Measurements from ENCODE around the gene CALN1.

The CALN1 gene

GRCh38 chr7:71780282-71780681 is 631.9 kb downstream of the CALN1 start:
- no peak overlapping the region for H3K27ac ChIP-seq (ENCODE audit: low read length, poor library complexity, severe bottlenecking)

DNA sequence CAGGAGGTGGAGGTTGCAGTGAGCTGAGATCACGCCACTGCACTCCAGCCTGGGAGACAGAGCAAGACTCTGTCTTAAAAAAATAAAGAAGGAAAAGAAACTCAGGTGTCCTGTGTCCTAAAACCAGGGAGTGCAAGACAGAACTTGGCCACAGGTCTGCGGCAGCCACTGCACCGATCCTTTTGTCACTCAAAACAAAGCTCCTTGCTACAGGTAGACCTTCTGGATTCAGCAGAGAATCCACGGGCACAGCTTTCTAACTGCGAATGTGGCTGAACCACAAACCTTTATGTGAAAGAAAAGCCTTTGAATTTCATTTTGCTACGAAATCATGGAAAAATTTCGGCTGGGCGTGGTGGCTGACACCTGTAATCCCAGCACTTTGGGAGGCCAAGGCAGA is 634.9 kb downstream of the CALN1 start:
- Histone ChIP-seq H3K9ac (ENCODE audit: low read length) (no peak overlapping the region), H2BK120ac (ENCODE audit: low read depth, low read length) (no peak overlapping the region), H2BK5ac (ENCODE audit: low read depth, low read length, poor library complexity, severe bottlenecking) (no peak overlapping the region), H3K4me3 (ENCODE audit: insufficient read depth in 1 of 2, low read depth in 1 of 2, low read length in 2 of 2) (no peak overlapping the region), H4K91ac (ENCODE audit: low read length) (no peak overlapping the region), H3K27me3 (ENCODE audit: control insufficient read depth in 1 of 2, insufficient read depth in 1 of 2, low read length in 2 of 2) (peaks cover 0 to 9% of the 10 kb centered on the region in 2 experiments), H3K23ac (ENCODE audit: low read length in 2 of 2) (no peak overlapping the region), H2AK5ac (ENCODE audit: low read length, severe bottlenecking) (no peak overlapping the region), H3K14ac (ENCODE audit: low read length in 2 of 2) (no peak overlapping the region), H3K18ac (ENCODE audit: low read depth in 1 of 2, low read length in 2 of 2) (no peak overlapping the region), H3K27ac (ENCODE audit: low read length, poor library complexity, severe bottlenecking) (no peak overlapping the region), H2BK15ac (ENCODE audit: low read depth, poor library complexity, severe bottlenecking) (no peak overlapping the region), H4K8ac (ENCODE audit: low read length) (no peak overlapping the region), H3K4me2 (ENCODE audit: low read length, poor library complexity, severe bottlenecking) (no peak overlapping the region), H3K79me1 (replicated peaks; ENCODE audit: low read length, poor library complexity, severe bottlenecking) (no peaks in the 10 kb centered on the region), H3K4ac (ENCODE audit: low read depth in 1 of 2, low read length in 2 of 2) (no peak overlapping the region), H2BK12ac (ENCODE audit: low read length in 2 of 2) (no peak overlapping the region), H2AFZ (ENCODE audit: low read depth, low read length) (no peak overlapping the region), H3K4me1 (ENCODE audit: control insufficient read depth, insufficient read depth, low read depth, low read length) (no peaks in the 10 kb centered on the region), H3K9me3 (ENCODE audit: control insufficient read depth, low read length) (no peaks in the 10 kb centered on the region), H3K36me3 (ENCODE audit: control insufficient read depth in 1 of 2, insufficient read depth in 2 of 2, low read depth in 1 of 2, low read length in 2 of 2) (no peaks in the 10 kb centered on the region)
- 78% methylated on average over 8 of the region's 8 CpGs for WGBS
- no peak for DNase-seq

More at GRCh38 chr7:71780282-71780681, 631.9 kb downstream of the CALN1 start:
- Histone ChIP-seq H2AK5ac (ENCODE audit: low read length, severe bottlenecking) (no peak overlapping the region), H3K4me1 (ENCODE audit: control insufficient read depth, insufficient read depth, low read depth, low read length) (no peaks in the 10 kb centered on the region), H2BK5ac (ENCODE audit: low read depth, low read length, poor library complexity, severe bottlenecking) (no peak overlapping the region), H2BK120ac (ENCODE audit: low read depth, low read length) (no peak overlapping the region), H2BK15ac (ENCODE audit: low read depth, poor library complexity, severe bottlenecking) (no peak overlapping the region), H3K9ac (ENCODE audit: low read length) (no peak overlapping the region), H2BK12ac (ENCODE audit: low read length in 2 of 2) (no peak overlapping the region), H3K4me3 (ENCODE audit: insufficient read depth in 1 of 2, low read depth in 1 of 2, low read length in 2 of 2) (no peak overlapping the region), H4K91ac (ENCODE audit: low read length) (no peak overlapping the region), H2AFZ (ENCODE audit: low read depth, low read length) (no peak overlapping the region), H3K18ac (ENCODE audit: low read depth in 1 of 2, low read length in 2 of 2) (no peak overlapping the region), H3K14ac (ENCODE audit: low read length in 2 of 2) (no peak overlapping the region), H3K27me3 (ENCODE audit: control insufficient read depth in 1 of 2, insufficient read depth in 1 of 2, low read length in 2 of 2) (no peaks in the 10 kb centered on the region), H3K36me3 (ENCODE audit: control insufficient read depth in 1 of 2, insufficient read depth in 2 of 2, low read depth in 1 of 2, low read length in 2 of 2) (no peaks in the 10 kb centered on the region), H3K4ac (ENCODE audit: low read depth in 1 of 2, low read length in 2 of 2) (no peak overlapping the region), H4K8ac (ENCODE audit: low read length) (no peak overlapping the region), H3K9me3 (ENCODE audit: control insufficient read depth, low read length) (peaks cover 3% of the 10 kb centered on the region), H3K4me2 (ENCODE audit: low read length, poor library complexity, severe bottlenecking) (no peak overlapping the region), H3K79me1 (replicated peaks; ENCODE audit: low read length, poor library complexity, severe bottlenecking) (no peaks in the 10 kb centered on the region), H3K23ac (ENCODE audit: low read length in 2 of 2) (no peak overlapping the region)
- WGBS, result no CpG with 5 or more reads among the region's 7 CpGs
- DNase-seq, result no peak

DNA sequence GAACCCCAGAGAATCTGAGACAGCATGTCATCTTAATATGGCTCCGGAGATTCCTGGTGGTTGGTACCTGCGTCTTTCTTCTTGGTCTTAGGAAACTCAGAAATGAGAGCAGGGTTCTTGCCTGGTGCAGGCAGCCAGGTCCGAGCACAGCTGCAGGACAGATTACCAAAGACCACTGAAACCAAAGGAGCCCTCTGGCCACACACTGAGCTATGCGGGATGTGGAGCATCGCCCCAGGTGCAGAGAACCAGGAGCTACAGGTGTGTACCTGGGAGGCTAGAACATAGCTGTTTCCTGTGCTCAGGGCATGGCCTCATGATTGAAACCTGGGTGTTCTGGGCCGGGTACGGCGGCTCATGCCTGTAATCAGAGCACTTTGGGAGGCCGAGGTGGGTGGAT is 635.4 kb downstream of the CALN1 start:
- Histone ChIP-seq H3K36me3 (ENCODE audit: control insufficient read depth in 1 of 2, insufficient read depth in 2 of 2, low read depth in 1 of 2, low read length in 2 of 2) (no peaks in the 10 kb centered on the region), H3K79me1 (replicated peaks; ENCODE audit: low read length, poor library complexity, severe bottlenecking) (no peaks in the 10 kb centered on the region), H3K4me3 (ENCODE audit: insufficient read depth in 1 of 2, low read depth in 1 of 2, low read length in 2 of 2) (no peak overlapping the region), H2BK15ac (ENCODE audit: low read depth, poor library complexity, severe bottlenecking) (no peak overlapping the region), H4K8ac (ENCODE audit: low read length) (no peak overlapping the region), H2AFZ (ENCODE audit: low read depth, low read length) (no peak overlapping the region), H3K14ac (ENCODE audit: low read length in 2 of 2) (no peak overlapping the region), H3K9ac (ENCODE audit: low read length) (no peak overlapping the region), H2AK5ac (ENCODE audit: low read length, severe bottlenecking) (no peak overlapping the region), H3K18ac (ENCODE audit: low read depth in 1 of 2, low read length in 2 of 2) (no peak overlapping the region), H2BK12ac (ENCODE audit: low read length in 2 of 2) (no peak overlapping the region), H3K27ac (ENCODE audit: low read length, poor library complexity, severe bottlenecking) (no peak overlapping the region), H2BK5ac (ENCODE audit: low read depth, low read length, poor library complexity, severe bottlenecking) (no peak overlapping the region), H4K91ac (ENCODE audit: low read length) (no peak overlapping the region), H3K4me2 (ENCODE audit: low read length, poor library complexity, severe bottlenecking) (no peak overlapping the region), H3K9me3 (ENCODE audit: control insufficient read depth, low read length) (no peaks in the 10 kb centered on the region), H2BK120ac (ENCODE audit: low read depth, low read length) (no peak overlapping the region), H3K4ac (ENCODE audit: low read depth in 1 of 2, low read length in 2 of 2) (no peak overlapping the region), H3K4me1 (ENCODE audit: control insufficient read depth, insufficient read depth, low read depth, low read length) (no peaks in the 10 kb centered on the region), H3K27me3 (ENCODE audit: control insufficient read depth in 1 of 2, insufficient read depth in 1 of 2, low read length in 2 of 2) (peaks cover 0 to 9% of the 10 kb centered on the region in 2 experiments), H3K23ac (ENCODE audit: low read length in 2 of 2) (no peak overlapping the region)
- no peak for DNase-seq
- 82% methylated on average over 9 of the region's 9 CpGs for WGBS

DNA sequence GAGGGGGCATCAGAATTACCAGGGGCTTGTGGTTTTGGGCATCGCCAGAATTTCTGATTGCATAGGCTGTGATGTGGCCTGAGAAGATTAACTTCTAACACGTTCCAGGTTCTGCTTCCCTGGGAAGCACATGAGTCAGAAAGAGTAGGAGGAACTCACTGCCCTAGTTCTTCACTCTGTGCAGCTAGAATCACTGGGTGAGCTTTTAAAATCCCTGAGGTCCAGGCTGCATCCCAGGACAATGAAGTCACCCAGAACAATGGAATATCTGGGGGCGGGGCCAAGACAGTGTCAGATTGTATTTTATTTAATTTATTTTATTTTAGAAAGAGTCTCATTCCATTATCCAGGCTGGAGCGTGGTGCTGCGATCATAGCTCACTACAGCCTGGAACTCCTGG is 636.5 kb downstream of the CALN1 start:
- Histone ChIP-seq H3K27me3 (ENCODE audit: control insufficient read depth in 1 of 2, insufficient read depth in 1 of 2, low read length in 2 of 2) (peaks cover 0 to 9% of the 10 kb centered on the region in 2 experiments), H2AK5ac (ENCODE audit: low read length, severe bottlenecking) (no peak overlapping the region), H2BK15ac (ENCODE audit: low read depth, poor library complexity, severe bottlenecking) (no peak overlapping the region), H3K4me2 (ENCODE audit: low read length, poor library complexity, severe bottlenecking) (no peak overlapping the region), H3K27ac (ENCODE audit: low read length, poor library complexity, severe bottlenecking) (no peak overlapping the region), H2AFZ (ENCODE audit: low read depth, low read length) (no peak overlapping the region), H4K8ac (ENCODE audit: low read length) (no peak overlapping the region), H4K91ac (ENCODE audit: low read length) (no peak overlapping the region), H3K14ac (ENCODE audit: low read length in 2 of 2) (no peak overlapping the region), H2BK12ac (ENCODE audit: low read length in 2 of 2) (no peak overlapping the region), H2BK5ac (ENCODE audit: low read depth, low read length, poor library complexity, severe bottlenecking) (no peak overlapping the region), H3K4me3 (ENCODE audit: insufficient read depth in 1 of 2, low read depth in 1 of 2, low read length in 2 of 2) (no peak overlapping the region), H3K4ac (ENCODE audit: low read depth in 1 of 2, low read length in 2 of 2) (no peak overlapping the region), H3K79me1 (replicated peaks; ENCODE audit: low read length, poor library complexity, severe bottlenecking) (no peaks in the 10 kb centered on the region), H3K9ac (ENCODE audit: low read length) (no peak overlapping the region), H3K36me3 (ENCODE audit: control insufficient read depth in 1 of 2, insufficient read depth in 2 of 2, low read depth in 1 of 2, low read length in 2 of 2) (no peaks in the 10 kb centered on the region), H3K9me3 (ENCODE audit: control insufficient read depth, low read length) (no peaks in the 10 kb centered on the region), H2BK120ac (ENCODE audit: low read depth, low read length) (no peak overlapping the region), H3K4me1 (ENCODE audit: control insufficient read depth, insufficient read depth, low read depth, low read length) (no peaks in the 10 kb centered on the region), H3K18ac (ENCODE audit: low read depth in 1 of 2, low read length in 2 of 2) (no peak overlapping the region), H3K23ac (ENCODE audit: low read length in 2 of 2) (no peak overlapping the region)
- 79% methylated on average over 4 of the region's 5 CpGs for WGBS
- no peak for DNase-seq
